ENCODE results near the gene DIS3L2. TPM values are rescaled to one million over a fixed set of nuclear protein-coding genes. Genes with fewer than 3 reads are reported as not detected.
"Not testable (repeated sequence)": the region's sequence is repeated elsewhere in the genome, so short reads cannot be mapped to it uniquely, and the experiment has no call there.

DIS3L2 gene
- total and polyA plus RNA-seq, 2 experiments from 2014 or later = 35.5 to 50.1 TPM

- Histone ChIP-seq H3K4me3 (no peak overlapping the region), H3K27me3 (no peaks in the 10 kb centered on the region), H3K36me3 (no peaks in the 10 kb centered on the region), H3K4me1 (ENCODE audit: low read depth) (no peaks in the 10 kb centered on the region), H3K9me3 (ENCODE audit: low read depth) (no peaks in the 10 kb centered on the region), H3K27ac (no peak overlapping the region)
- DNase-seq (ENCODE audit: low read depth in 1 of 2, low spot score in 1 of 2) = no peak
- no peak for TF ChIP-seq CTCF (IDR thresholded peaks at IDR 0.05; ENCODE audit: low read depth, low read length)
These were observed 374.8 kb downstream of the DIS3L2 start for GRCh38 chr2:232336241-232336736.

- no peak for DNase-seq (ENCODE audit: low read depth in 1 of 2, low spot score in 1 of 2)
- Histone ChIP-seq H3K4me3 (no peak overlapping the region), H3K27ac (no peak overlapping the region), H3K9me3 (ENCODE audit: low read depth) (no peaks in the 10 kb centered on the region), H3K36me3 (no peaks in the 10 kb centered on the region), H3K4me1 (ENCODE audit: low read depth) (no peaks in the 10 kb centered on the region), H3K27me3 (no peaks in the 10 kb centered on the region)
- no peak for TF ChIP-seq CTCF (IDR thresholded peaks at IDR 0.05; ENCODE audit: low read depth, low read length)
These were observed 375.6 kb downstream of the DIS3L2 start for GRCh38 chr2:232336981-232337720.

- not testable (repeated sequence) for H3K4me3 ChIP-seq; DNase-seq (ENCODE audit: low read depth in 1 of 2, low spot score in 1 of 2); H3K36me3 ChIP-seq; H3K27me3 ChIP-seq; H3K27ac ChIP-seq; H3K4me1 ChIP-seq (ENCODE audit: low read depth); H3K9me3 ChIP-seq (ENCODE audit: low read depth)
These were observed 376.7 kb downstream of the DIS3L2 start for GRCh38 chr2:232338094-232338758.

GRCh38 chr2:232338759-232339106 is 377.2 kb downstream of the DIS3L2 start:
- H3K4me3 ChIP-seq = no peak overlapping the region
- H3K27ac ChIP-seq = no peak overlapping the region
- TF ChIP-seq CTCF (IDR thresholded peaks at IDR 0.05; ENCODE audit: low read depth, low read length) = no peak
- DNase-seq (ENCODE audit: low read depth in 1 of 2, low spot score in 1 of 2) = no peak
- no peaks in the 10 kb centered on the region for H3K4me1 ChIP-seq (ENCODE audit: low read depth)
- H3K27me3 ChIP-seq = no peaks in the 10 kb centered on the region
- no peaks in the 10 kb centered on the region for H3K9me3 ChIP-seq (ENCODE audit: low read depth)
- H3K36me3 ChIP-seq = no peaks in the 10 kb centered on the region

GRCh38 chr2:232339121-232340081 is 377.9 kb downstream of the DIS3L2 start:
- Histone ChIP-seq H3K4me3 (no peak overlapping the region), H3K27me3 (no peaks in the 10 kb centered on the region), H3K27ac (no peak overlapping the region), H3K9me3 (ENCODE audit: low read depth) (no peaks in the 10 kb centered on the region), H3K4me1 (ENCODE audit: low read depth) (no peaks in the 10 kb centered on the region), H3K36me3 (no peaks in the 10 kb centered on the region)
- no peak for DNase-seq (ENCODE audit: low read depth in 1 of 2, low spot score in 1 of 2)
- TF ChIP-seq CTCF (IDR thresholded peaks at IDR 0.05; ENCODE audit: low read depth, low read length) = peak; percentile 14

Measured in cardiac muscle cell (in vitro differentiated cells and primary cell).